Left forelimb (tissue), 1 donor: Measurements from ENCODE around the gene ZBTB32.
"Not testable (repeated sequence)": the region's sequence is repeated elsewhere in the genome, so short reads cannot be mapped to it uniquely, and the experiment has no call there.

ENCODE experiments used
- DNase-seq: peaks from one replicate; pipeline ENCODE4 v3.0.0-alpha.2; 2018; ENCODE audit warnings: low spot score

The ZBTB32 gene

GRCh38 chr19:35720648-35721047, 16.3 kb downstream of the ZBTB32 start:
- DNase-seq: no peak

- no peak for DNase-seq
Measured at GRCh38 chr19:35721374-35721773, 17.0 kb downstream of the ZBTB32 start.

GRCh38 chr19:35722461-35722860, 18.1 kb downstream of the ZBTB32 start:
- no peak for DNase-seq

GRCh38 chr19:35722897-35723296, 18.5 kb downstream of the ZBTB32 start:
- DNase-seq: no peak

- DNase-seq: no peak
Measured at GRCh38 chr19:35723671-35724070, 19.3 kb downstream of the ZBTB32 start.

GRCh38 chr19:35724132-35724531, 19.8 kb downstream of the ZBTB32 start:
- not testable (repeated sequence) for DNase-seq

- no peak for DNase-seq
Measured at GRCh38 chr19:35724560-35724959, 20.2 kb downstream of the ZBTB32 start.

- DNase-seq: no peak
Measured at GRCh38 chr19:35725216-35725861, 21.0 kb downstream of the ZBTB32 start.

- DNase-seq: no peak
Measured at GRCh38 chr19:35727053-35727955, 22.9 kb downstream of the ZBTB32 start.

GRCh38 chr19:35727956-35728706, 23.8 kb downstream of the ZBTB32 start:
- DNase-seq: no peak

- DNase-seq: no peak
Measured at GRCh38 chr19:35729021-35729420, 24.7 kb downstream of the ZBTB32 start.

- no peak for DNase-seq
Measured at GRCh38 chr19:35729763-35730162, 25.4 kb downstream of the ZBTB32 start.

GRCh38 chr19:35730326-35730725, 26.0 kb downstream of the ZBTB32 start:
- no peak for DNase-seq

- DNase-seq: no peak
Measured at GRCh38 chr19:35731353-35731752, 27.0 kb downstream of the ZBTB32 start.

GRCh38 chr19:35731779-35732405, 27.5 kb downstream of the ZBTB32 start:
- no peak for DNase-seq

GRCh38 chr19:35732540-35733179, 28.3 kb downstream of the ZBTB32 start:
- DNase-seq: no peak

- no peak for DNase-seq
Measured at GRCh38 chr19:35733180-35734125, 29.1 kb downstream of the ZBTB32 start.

GRCh38 chr19:35734273-35734672, 29.9 kb downstream of the ZBTB32 start:
- DNase-seq: no peak

GRCh38 chr19:35734889-35735288, 30.5 kb downstream of the ZBTB32 start:
- DNase-seq: no peak
